ENCODE data around the gene DPEP1. TPM values are rescaled to one million over a fixed set of nuclear protein-coding genes. Genes with fewer than 3 reads are reported as not detected.
A peak's percentile ranks its signal among the peaks of the same experiment; 100 is the strongest.
"Not testable (repeated sequence)": the region's sequence is repeated elsewhere in the genome, so short reads cannot be mapped to it uniquely, and the experiment has no call there.

Gene DPEP1
- total and polyA plus RNA-seq, 8 donors, result 0.23 to 12.3 (median 1.00) TPM; not detected in 2

DNA sequence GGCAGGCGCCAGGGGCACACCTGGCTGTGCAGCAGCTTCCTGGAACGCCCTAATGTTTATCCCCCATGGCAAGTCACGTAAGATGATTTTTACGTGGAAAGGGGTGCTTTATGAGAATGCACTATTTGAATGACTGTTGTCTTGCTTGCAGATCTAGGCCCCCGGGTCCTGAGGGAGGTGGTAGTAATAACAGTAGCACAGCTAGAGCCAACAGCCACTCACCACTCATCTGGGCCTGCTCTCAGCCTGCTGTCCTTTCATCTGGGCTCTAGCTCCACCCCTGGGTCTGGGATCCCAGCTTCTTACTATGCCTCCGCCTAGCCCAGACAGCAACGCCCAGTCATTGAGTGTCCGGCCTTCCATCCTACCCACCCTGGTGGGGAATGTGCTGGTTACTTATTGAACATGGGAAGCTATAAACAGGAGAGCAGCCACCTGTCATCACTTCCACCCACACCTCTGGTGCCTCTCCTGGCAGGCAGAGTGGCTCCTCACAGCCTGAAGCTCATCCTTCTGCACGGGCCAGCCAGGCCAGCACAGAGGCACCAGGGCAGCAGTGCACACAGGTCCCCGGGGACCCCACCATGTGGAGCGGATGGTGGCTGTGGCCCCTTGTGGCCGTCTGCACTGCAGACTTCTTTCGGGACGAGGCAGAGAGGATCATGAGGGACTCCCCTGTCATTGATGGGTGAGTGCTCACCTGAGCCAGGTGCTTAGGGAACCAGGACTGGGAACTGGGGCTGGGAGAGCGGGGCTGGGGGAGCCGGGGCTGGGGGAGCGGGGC lies 16.6 kb downstream of the DPEP1 start:
- Histone ChIP-seq H3K36me3 (no peaks in the 10 kb centered on the region), H3K27me3 (peaks cover 0 to 44% (median 4%) of the 10 kb centered on the region in 3 donors), H3K4me1 (peaks cover 5 to 11% (median 10%) of the 10 kb centered on the region in 4 donors), H3K4me3 (no peak overlapping the region), H3K9me3 (peaks cover 0 to 5% (median 0%) of the 10 kb centered on the region in 4 donors), H3K27ac (no peak overlapping the region)
- no peak for DNase-seq
- 88 to 97% (median 91%) methylated on average over 8 to 17 of the region's 17 CpGs for WGBS, 5 donors
- intact Hi-C loops (cut with DNase I; ENCODE audit: low total_unique reads), result no loop called here
- TF ChIP-seq EP300 (IDR thresholded peaks at IDR 0.05) (no peak), POLR2A (IDR thresholded peaks at IDR 0.05) (no peak), POLR2AphosphoS5 (IDR thresholded peaks at IDR 0.05) (no peak)
- TF ChIP-seq, protein P1, sequence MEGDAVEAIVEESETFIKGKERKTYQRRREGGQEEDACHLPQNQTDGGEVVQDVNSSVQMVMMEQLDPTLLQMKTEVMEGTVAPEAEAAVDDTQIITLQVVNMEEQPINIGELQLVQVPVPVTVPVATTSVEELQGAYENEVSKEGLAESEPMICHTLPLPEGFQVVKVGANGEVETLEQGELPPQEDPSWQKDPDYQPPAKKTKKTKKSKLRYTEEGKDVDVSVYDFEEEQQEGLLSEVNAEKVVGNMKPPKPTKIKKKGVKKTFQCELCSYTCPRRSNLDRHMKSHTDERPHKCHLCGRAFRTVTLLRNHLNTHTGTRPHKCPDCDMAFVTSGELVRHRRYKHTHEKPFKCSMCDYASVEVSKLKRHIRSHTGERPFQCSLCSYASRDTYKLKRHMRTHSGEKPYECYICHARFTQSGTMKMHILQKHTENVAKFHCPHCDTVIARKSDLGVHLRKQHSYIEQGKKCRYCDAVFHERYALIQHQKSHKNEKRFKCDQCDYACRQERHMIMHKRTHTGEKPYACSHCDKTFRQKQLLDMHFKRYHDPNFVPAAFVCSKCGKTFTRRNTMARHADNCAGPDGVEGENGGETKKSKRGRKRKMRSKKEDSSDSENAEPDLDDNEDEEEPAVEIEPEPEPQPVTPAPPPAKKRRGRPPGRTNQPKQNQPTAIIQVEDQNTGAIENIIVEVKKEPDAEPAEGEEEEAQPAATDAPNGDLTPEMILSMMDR (IDR thresholded peaks at IDR 0.05), result no peak

DNA sequence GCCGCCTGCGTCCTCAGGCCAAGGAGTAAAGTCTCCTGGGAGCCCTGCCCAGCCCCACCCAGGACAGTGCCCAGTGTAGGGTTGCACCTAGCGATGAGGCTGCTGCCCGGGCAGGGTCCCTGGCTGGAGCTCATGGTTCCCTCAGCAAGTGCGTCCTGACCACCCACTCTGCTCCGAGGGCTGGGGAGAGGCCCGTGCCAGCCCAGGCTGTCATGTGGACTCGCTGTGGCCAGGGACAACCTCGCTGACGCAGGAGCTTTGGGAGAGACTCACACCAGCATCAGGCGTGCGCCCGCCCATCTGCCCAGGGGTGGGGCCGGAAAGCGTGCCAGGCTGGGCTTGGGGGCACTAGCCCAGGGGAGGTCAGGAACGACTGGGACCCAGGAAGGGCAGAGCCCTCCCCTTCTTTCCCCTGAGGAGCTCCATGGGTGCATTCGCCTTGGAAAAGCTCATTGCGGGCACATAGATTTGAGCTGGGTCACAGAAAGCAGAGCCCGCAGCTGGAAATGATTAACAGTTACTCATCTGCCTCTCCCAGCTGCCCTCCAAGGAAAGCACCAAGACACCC lies 19.7 kb downstream of the DPEP1 start:
- intact Hi-C loops (cut with DNase I; ENCODE audit: low total_unique reads), result no loop called here
- Histone ChIP-seq H3K9me3 (peaks cover 0 to 5% (median 0%) of the 10 kb centered on the region in 4 donors), H3K4me3 (no peak overlapping the region), H3K27ac (no peak overlapping the region), H3K4me1 (peaks cover 5 to 11% (median 10%) of the 10 kb centered on the region in 4 donors), H3K36me3 (no peaks in the 10 kb centered on the region), H3K27me3 (peaks cover 0 to 32% (median 4%) of the 10 kb centered on the region in 3 donors)
- WGBS, 5 donors, result 43 to 73% (median 66%) methylated on average over 7 to 19 of the region's 19 CpGs
- DNase-seq, result peak in 1 of 2 donors; percentile 30
- TF ChIP-seq, protein P1 (IDR thresholded peaks at IDR 0.05), result no peak
- TF ChIP-seq POLR2AphosphoS5 (IDR thresholded peaks at IDR 0.05), result no peak

DNA sequence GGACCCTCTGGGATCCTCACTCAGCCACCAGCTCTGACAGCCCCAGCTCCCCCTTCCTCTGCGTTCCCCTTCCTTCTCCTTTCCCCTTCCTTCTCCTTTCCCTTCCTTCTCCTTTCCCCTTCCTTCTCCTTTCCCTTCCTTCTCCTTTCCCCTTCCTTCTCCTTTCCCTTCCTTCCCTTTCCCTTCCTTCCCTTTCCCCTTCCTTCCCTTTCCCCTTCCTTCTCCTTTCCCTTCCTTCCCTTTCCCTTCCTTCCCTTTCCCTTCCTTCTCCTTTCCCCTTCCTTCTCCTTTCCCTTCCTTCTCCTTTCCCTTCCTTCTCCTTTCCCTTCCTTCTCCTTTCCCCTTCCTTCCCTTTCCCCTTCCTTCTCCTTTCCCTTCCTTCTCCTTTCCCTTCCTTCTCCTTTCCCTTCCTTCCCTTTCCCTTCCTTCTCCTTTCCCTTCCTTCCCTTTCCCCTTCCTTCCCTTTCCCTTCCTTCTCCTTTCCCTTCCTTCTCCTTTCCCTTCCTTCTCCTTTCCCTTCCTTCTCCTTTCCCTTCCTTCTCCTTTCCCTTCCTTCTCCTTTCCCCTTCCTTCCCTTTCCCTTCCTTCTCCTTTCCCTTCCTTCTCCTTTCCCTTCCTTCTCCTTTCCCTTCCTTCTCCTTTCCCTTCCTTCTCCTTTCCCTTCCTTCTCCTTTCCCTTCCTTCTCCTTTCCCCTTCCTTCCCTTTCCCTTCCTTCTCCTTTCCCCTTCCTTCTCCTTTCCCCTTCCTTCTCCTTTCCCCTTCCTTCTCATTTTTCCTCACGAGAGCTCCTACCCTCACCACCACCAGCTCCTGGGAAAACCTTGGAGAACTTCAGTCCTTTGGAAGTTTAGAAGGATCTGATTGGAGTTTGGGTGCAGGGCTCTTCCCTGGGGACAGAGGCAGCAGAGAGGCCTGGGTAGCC lies 21.3 kb downstream of the DPEP1 start:
- intact Hi-C loops (cut with DNase I; ENCODE audit: low total_unique reads), result not testable (repeated sequence)
- H3K27me3 ChIP-seq, result peaks cover 0 to 37% (median 4%) of the 10 kb centered on the region in 3 donors

DNA sequence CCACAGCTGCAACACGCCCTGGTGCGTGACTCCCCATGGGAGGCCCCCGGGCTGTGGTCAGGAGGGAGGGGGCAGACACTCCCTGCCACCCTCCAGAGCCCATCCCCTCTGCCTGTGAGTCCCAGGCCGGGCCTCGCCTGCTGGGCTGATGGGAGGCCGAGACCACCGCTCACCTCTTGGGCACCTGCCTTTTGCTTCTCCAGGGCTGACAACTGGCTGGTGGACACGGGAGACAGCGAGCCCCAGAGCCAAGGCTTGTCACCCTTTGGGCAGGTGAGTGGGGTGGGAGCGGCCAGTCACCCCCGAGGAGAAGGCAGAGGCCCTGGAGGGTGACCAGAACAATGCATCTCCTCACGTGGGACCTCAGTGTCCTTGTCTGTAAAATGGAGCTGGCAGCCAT lies 23.2 kb downstream of the DPEP1 start:
- Histone ChIP-seq H3K4me3 (no peak overlapping the region), H3K36me3 (no peaks in the 10 kb centered on the region), H3K27ac (no peak overlapping the region), H3K27me3 (peaks cover 0 to 32% (median 4%) of the 10 kb centered on the region in 3 donors), H3K4me1 (peaks cover 13 to 30% (median 26%) of the 10 kb centered on the region in 4 donors), H3K9me3 (no peaks in the 10 kb centered on the region)
- TF ChIP-seq POLR2A (IDR thresholded peaks at IDR 0.05) (no peak), EP300 (IDR thresholded peaks at IDR 0.05) (no peak), POLR2AphosphoS5 (IDR thresholded peaks at IDR 0.05) (no peak)
- TF ChIP-seq, protein P1 (IDR thresholded peaks at IDR 0.05), result no peak
- no peak for DNase-seq
- intact Hi-C loops (cut with DNase I; ENCODE audit: low total_unique reads), result no loop called here
- WGBS, 5 donors, result 70 to 89% (median 73%) methylated on average over 8 to 12 of the region's 12 CpGs

More for the DNA sequence above, 21.3 kb downstream of the DPEP1 start:
- H3K9me3 ChIP-seq, H3K4me3 ChIP-seq, DNase-seq, H3K27ac ChIP-seq, H3K36me3 ChIP-seq: not testable (repeated sequence)
- peaks cover 5 to 14% (median 11%) of the 10 kb centered on the region in 4 donors for H3K4me1 ChIP-seq
- 40 to 76% (median 62%) methylated on average over 2 of the region's 2 CpGs for WGBS, 5 donors
